ENCODE results near the gene IREB2.
"Not testable (repeated sequence)": the region's sequence is repeated elsewhere in the genome, so short reads cannot be mapped to it uniquely, and the experiment has no call there.

The IREB2 gene

GRCh38 chr15:78427953-78428352 lies 10.1 kb upstream of the IREB2 start:
- DNase-seq, result no peak
- H3K4me3 ChIP-seq (ENCODE audit: low read depth, low read length), result no peak overlapping the region
- no peak overlapping the region for H3K27ac ChIP-seq
- no peaks in the 10 kb centered on the region for H3K36me3 ChIP-seq (replicated peaks)
- H3K27me3 ChIP-seq (replicated peaks), result peaks cover 10% of the 10 kb centered on the region
- no peak for TF ChIP-seq CTCF (IDR thresholded peaks at IDR 0.05; ENCODE audit: low read depth, low read length, missing control alignments)
- in situ Hi-C loops (cut with HindIII; ENCODE audit: low pct_ligation_motif_present, low sequenced_read_pairs), result no loop called here

GRCh38 chr15:78429477-78429876 lies 8.5 kb upstream of the IREB2 start:
- no peak for DNase-seq
- no peak overlapping the region for H3K4me3 ChIP-seq (ENCODE audit: low read depth, low read length)
- H3K36me3 ChIP-seq (replicated peaks), result no peaks in the 10 kb centered on the region
- no peak overlapping the region for H3K27ac ChIP-seq
- H3K27me3 ChIP-seq (replicated peaks), result peaks cover 6% of the 10 kb centered on the region
- in situ Hi-C loops (cut with HindIII; ENCODE audit: low pct_ligation_motif_present, low sequenced_read_pairs), result no loop called here
- TF ChIP-seq CTCF (IDR thresholded peaks at IDR 0.05; ENCODE audit: low read depth, low read length, missing control alignments), result no peak

- no peak for TF ChIP-seq CTCF (IDR thresholded peaks at IDR 0.05; ENCODE audit: low read depth, low read length, missing control alignments)
- Histone ChIP-seq H3K4me3 (ENCODE audit: low read depth, low read length) (no peak overlapping the region), H3K27ac (no peak overlapping the region), H3K36me3 (replicated peaks) (no peaks in the 10 kb centered on the region), H3K27me3 (replicated peaks) (no peaks in the 10 kb centered on the region)
- in situ Hi-C loops (cut with HindIII; ENCODE audit: low pct_ligation_motif_present, low sequenced_read_pairs), result no loop called here
- DNase-seq, result no peak
Observed at GRCh38 chr15:78431955-78432354, 6.1 kb upstream of the IREB2 start.

- DNase-seq, result no peak
- Histone ChIP-seq H3K27me3 (replicated peaks) (no peaks in the 10 kb centered on the region), H3K4me3 (ENCODE audit: low read depth, low read length) (no peak overlapping the region), H3K36me3 (replicated peaks) (no peaks in the 10 kb centered on the region), H3K27ac (no peak overlapping the region)
- no peak for TF ChIP-seq CTCF (IDR thresholded peaks at IDR 0.05; ENCODE audit: low read depth, low read length, missing control alignments)
- in situ Hi-C loops (cut with HindIII; ENCODE audit: low pct_ligation_motif_present, low sequenced_read_pairs), result no loop called here
Observed at GRCh38 chr15:78432664-78433063, 5.4 kb upstream of the IREB2 start.

- no peaks in the 10 kb centered on the region for H3K27me3 ChIP-seq (replicated peaks)
- in situ Hi-C loops (cut with HindIII; ENCODE audit: low pct_ligation_motif_present, low sequenced_read_pairs), result no loop called here
- TF ChIP-seq CTCF (IDR thresholded peaks at IDR 0.05; ENCODE audit: low read depth, low read length, missing control alignments), result no peak
Observed at GRCh38 chr15:78434134-78434533, 3.9 kb upstream of the IREB2 start.

GRCh38 chr15:78434711-78435110 lies 3.3 kb upstream of the IREB2 start:
- H3K4me3 ChIP-seq (ENCODE audit: low read depth, low read length); in situ Hi-C loops (cut with HindIII; ENCODE audit: low pct_ligation_motif_present, low sequenced_read_pairs); H3K36me3 ChIP-seq (replicated peaks): not testable (repeated sequence)

More at GRCh38 chr15:78434134-78434533, 3.9 kb upstream of the IREB2 start:
- DNase-seq, result no peak
- Histone ChIP-seq H3K4me3 (ENCODE audit: low read depth, low read length) (no peak overlapping the region), H3K36me3 (replicated peaks) (peaks cover 3% of the 10 kb centered on the region), H3K27ac (no peak overlapping the region)

More at GRCh38 chr15:78434711-78435110, 3.3 kb upstream of the IREB2 start:
- not testable (repeated sequence) for H3K27me3 ChIP-seq (replicated peaks); DNase-seq; H3K27ac ChIP-seq
